A204.1 (cell line): Measurements from ENCODE around the gene TWIST2.

Source experiments
- FAIRE-seq: peaks from 2 replicates; lab custom pipeline; 2012; peaks lifted over from hg19 to GRCh38; lab: Jason Lieb, UNC

The TWIST2 gene

DNA sequence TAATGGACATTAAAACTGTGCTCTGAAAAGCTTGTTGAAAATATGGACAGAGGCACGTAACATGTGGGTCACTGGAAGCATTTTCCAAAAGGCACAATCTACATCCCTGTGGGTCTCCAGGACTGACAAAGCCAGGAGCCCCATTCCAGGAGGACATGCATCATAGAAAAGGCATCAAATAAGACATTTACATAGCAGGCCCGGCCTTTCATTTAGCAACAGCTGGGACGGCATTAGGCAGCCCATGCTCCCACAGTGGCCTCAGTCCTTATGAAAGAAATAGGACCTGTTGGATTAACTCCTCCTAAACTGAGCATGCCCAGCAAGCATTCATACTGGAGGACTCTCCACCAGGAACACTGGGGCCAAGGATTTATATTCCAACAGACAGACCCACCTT, 72.2 kb downstream of the TWIST2 start:
- FAIRE-seq: no peak

DNA sequence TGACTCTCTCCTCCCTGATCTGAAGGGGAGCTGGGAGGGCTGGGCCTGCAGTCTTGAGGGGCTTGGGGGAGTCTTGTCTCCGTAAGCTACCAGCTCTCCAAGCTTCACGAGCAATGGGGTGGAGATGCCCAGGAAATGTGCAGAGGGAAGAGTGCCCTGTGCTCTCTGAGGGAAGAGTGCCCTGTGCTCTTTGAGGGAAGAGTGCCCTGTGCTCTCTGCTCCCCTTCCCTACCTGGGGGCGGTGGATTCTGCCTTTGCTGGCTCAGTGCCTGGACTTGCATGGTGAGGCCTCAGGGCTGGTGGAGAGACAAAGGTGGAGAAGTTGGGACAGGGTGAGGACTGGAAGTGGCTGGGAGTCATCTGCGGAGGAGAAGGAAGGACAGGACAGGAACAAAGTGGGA, 72.7 kb downstream of the TWIST2 start:
- no peak for FAIRE-seq

- FAIRE-seq: no peak
Observed at GRCh38 chr2:238921259-238921658, 73.4 kb downstream of the TWIST2 start.

- FAIRE-seq: no peak
Observed at GRCh38 chr2:238921681-238922319, 73.9 kb downstream of the TWIST2 start.

- FAIRE-seq: no peak
Observed at GRCh38 chr2:238922435-238922834, 74.5 kb downstream of the TWIST2 start.

GRCh38 chr2:238924032-238924431, 76.1 kb downstream of the TWIST2 start:
- FAIRE-seq: no peak

DNA sequence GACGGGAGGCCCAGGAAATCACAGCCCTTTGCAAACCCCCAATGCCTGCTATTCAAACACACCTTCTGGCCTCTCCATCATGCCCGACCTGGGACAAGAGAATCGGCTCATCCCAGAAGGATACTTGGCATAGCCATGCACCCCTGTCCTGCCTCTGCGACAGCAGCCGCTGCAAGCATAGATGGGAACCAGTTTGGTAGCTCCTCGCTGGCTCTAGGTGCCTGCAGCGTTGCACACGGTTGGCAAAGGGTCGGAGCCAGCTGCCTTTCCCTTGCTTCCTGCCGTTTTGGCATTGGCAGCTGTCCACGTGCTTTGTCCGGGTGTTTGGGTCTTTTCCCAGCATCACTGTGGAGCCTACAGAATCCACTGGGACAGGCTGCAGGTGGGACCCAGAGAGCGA, 76.9 kb downstream of the TWIST2 start:
- FAIRE-seq: no peak

GRCh38 chr2:238925281-238925680, 77.4 kb downstream of the TWIST2 start:
- FAIRE-seq: no peak

GRCh38 chr2:238925816-238926521, 78.1 kb downstream of the TWIST2 start:
- FAIRE-seq: no peak

DNA sequence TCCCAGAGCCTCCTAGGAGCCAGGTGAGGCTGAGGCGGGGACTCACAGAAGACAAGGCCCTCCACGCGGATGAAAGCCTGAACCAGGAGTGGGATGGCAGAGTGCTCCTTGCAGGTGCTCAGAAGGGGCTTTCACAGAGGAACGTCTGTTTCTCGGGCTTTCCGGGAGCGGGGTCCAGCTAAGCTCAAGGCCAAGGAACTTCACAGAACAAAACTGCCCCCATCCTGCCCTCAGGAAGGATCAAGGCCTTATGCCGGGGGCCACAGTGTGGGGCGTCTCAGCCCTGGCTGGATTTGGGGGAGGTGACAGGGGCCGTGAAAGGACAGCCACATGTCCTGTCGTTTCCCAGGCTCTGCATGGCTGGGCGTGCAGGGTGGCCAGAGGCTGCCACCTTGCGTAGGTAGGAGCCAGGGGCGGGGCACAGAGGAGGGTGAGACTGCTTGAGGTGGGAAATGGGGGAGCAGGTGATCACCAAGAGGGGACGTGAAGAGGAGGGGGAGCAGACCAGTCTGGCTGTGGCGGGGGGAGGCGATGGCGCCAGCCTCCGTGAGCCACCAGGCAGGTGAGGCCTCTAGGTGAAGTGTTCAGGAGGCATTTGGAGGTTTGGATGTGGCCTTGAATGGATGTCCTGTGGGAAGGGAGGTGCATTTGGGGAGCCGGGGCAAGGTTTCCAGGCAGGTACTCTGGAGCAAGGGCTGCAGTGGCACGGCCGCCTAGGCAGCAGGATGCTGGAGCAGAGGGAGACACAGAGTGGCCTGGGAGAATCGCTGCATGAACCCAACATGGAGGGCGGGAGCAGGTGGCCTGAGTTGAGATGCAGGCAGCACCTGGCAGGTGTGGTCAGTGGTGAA, 79.1 kb downstream of the TWIST2 start:
- FAIRE-seq: no peak

DNA sequence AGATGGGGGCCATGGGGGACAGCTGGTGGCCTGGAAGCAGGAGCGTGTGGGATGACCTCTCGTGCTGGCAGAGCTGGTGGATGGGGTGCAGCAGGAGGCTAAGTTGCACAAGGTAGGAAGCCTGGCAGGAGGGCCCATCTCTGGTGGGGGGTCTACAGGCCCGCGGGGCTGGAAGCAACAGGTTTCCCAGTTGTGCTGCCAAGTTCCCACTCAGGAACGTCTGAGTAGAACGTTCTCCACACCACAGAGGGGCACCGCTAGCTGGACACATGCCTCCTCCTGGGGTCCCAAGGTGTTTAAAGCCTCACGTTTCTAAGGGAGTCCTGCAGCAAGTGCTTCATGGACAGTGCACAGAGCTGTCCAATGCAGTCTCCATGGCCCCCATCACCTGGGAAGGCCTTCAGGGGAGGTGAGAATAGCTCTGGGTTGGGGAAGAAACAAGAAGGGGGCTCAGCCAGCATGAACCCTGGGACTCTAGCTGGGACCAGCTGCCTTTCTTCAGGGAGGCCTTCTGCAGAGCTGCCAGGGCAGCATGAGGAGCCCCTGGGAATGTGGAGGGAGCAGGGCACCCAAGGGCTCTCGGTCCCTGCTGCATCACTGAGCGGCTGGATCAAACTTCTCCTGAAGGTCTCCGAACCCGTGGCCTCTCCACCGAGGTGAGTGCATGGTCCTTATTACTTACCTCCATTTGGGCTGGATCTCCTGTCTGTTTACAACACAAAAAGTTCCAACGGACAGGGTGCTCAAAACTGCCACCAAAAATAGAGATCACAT, 80.0 kb downstream of the TWIST2 start:
- FAIRE-seq: no peak

DNA sequence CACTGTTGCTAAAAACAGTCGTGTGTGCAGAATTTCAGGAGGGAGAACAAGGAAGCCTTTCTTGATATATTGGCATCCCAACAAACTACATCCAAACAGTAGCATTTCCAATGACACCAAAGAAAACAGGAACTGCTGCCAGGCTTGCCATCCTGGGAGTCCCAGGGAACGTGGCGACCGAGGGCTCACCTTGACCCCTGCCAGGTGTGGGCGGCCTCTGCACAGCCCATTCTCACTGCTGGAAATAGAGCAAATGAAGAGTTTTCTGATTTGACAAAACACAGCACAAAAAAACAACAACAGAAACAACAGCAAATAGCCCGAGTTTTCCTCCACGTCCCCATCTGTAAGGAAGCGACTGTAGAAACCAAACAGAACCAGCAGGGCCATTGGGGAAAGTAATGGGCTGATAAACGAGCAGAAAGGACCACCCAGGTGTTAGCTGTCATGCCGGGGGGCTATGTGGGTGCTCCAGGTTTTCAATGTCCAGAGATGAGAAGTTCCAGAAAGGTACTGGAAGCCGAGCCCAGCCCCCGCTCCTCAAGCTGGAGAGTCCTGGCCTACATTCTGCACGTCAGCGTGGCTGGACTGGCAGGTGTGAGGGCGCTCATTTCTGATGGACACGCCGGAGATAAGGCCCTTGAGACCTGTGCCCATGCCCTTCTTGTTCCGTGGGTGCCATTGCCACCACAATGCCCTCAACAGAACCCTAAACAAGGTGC, 80.8 kb downstream of the TWIST2 start:
- FAIRE-seq: no peak

- no peak for FAIRE-seq
Observed at GRCh38 chr2:238929242-238930081, 81.6 kb downstream of the TWIST2 start.

DNA sequence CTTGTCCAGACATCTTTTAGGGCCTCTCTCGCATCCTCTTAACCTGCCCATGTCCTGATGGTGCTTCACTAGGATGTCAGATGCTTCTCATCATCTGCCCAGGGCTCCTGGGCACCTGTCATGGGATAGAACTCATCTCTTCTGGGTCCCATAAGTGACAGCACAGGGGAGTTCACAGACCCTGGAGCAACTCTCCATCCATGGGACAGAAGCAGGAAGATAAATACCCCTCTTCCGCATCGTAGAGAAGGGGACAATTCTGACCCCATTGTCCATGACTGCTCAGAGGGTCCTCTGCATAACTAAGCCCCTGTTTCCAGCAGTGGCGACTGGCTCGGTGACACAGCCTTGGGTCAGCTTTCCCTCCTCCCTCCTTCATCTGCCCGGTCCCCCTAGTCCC, 82.3 kb downstream of the TWIST2 start:
- FAIRE-seq: no peak

GRCh38 chr2:238936162-238937052, 88.5 kb downstream of the TWIST2 start:
- no peak for FAIRE-seq

DNA sequence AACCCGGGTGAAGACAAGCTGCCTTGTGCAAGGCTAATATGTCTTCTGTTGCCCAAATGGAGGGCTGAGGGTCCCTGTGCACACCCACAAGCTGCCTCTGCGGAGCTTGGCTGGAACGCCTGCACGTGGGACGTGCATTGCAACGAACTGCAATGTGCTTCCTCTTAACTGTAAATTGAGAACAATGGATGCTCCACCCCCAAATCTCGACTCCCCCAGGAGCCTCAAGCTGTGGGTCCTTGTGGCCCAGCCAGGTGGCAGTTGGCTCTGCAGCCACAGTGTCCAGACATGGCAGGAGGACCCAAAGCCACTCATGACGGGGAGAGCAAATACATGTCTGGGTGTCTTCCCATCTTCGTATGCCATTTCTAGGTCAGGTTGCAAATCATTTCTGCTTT, 90.1 kb downstream of the TWIST2 start:
- no peak for FAIRE-seq

- no peak for FAIRE-seq
Observed at GRCh38 chr2:238938401-238939055, 90.6 kb downstream of the TWIST2 start.

DNA sequence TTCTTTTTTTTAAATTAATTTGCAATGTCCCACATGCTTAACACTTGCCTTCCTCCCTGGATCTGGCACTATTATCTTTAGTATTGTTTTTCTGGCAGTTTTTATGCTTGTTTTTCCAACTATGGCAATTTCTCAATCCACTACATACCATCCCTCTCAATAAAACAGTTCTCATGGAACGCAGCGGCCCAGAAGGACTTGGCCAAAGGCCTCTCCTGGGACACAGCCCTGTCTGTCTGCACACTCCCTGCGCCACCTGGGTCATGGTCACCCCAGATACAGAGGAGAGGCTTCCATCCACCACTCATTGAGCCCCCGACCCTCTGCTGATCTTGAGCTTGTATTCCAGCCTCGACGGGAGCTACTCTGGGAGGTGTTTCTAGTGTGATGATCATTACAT, 91.2 kb downstream of the TWIST2 start:
- no peak for FAIRE-seq
